T-helper 2 cell treated with Interferon-gamma antibody and Interleukin-4, amounts not matched to agents 5 μg/mL and 100 μg/mL, for 36 hours (primary cell): ENCODE measurements around the gene MMP28.

Source experiments
- DNase-seq: peaks from one replicate; pipeline ENCODE4 v3.0.0; 2021; ENCODE audit warnings: low spot score
- H3K27ac Mint-ChIP-seq: one replicate; pipeline ENCODE4 v1.8.0; 2021; ENCODE audit warnings: mild to moderate bottlenecking, mixed read lengths
- H3K27me3 Mint-ChIP-seq: one replicate; pipeline ENCODE4 v1.8.0; 2021; ENCODE audit warnings: low read depth, mixed read lengths
- H3K36me3 Mint-ChIP-seq: one replicate; pipeline ENCODE4 v1.8.0; 2021; ENCODE audit warnings: low read depth, mixed read lengths
- H3K4me1 Mint-ChIP-seq: one replicate; pipeline ENCODE4 v1.8.0; 2021; ENCODE audit warnings: low read depth, mixed read lengths
- H3K4me3 Mint-ChIP-seq: one replicate; pipeline ENCODE4 v1.8.0; 2022; ENCODE audit warnings: mild to moderate bottlenecking, moderate library complexity, mixed read lengths
- H3K9me3 Mint-ChIP-seq: one replicate; pipeline ENCODE4 v1.8.0; 2021; ENCODE audit warnings: mixed read lengths

Gene MMP28, protein sequence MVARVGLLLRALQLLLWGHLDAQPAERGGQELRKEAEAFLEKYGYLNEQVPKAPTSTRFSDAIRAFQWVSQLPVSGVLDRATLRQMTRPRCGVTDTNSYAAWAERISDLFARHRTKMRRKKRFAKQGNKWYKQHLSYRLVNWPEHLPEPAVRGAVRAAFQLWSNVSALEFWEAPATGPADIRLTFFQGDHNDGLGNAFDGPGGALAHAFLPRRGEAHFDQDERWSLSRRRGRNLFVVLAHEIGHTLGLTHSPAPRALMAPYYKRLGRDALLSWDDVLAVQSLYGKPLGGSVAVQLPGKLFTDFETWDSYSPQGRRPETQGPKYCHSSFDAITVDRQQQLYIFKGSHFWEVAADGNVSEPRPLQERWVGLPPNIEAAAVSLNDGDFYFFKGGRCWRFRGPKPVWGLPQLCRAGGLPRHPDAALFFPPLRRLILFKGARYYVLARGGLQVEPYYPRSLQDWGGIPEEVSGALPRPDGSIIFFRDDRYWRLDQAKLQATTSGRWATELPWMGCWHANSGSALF

DNA sequence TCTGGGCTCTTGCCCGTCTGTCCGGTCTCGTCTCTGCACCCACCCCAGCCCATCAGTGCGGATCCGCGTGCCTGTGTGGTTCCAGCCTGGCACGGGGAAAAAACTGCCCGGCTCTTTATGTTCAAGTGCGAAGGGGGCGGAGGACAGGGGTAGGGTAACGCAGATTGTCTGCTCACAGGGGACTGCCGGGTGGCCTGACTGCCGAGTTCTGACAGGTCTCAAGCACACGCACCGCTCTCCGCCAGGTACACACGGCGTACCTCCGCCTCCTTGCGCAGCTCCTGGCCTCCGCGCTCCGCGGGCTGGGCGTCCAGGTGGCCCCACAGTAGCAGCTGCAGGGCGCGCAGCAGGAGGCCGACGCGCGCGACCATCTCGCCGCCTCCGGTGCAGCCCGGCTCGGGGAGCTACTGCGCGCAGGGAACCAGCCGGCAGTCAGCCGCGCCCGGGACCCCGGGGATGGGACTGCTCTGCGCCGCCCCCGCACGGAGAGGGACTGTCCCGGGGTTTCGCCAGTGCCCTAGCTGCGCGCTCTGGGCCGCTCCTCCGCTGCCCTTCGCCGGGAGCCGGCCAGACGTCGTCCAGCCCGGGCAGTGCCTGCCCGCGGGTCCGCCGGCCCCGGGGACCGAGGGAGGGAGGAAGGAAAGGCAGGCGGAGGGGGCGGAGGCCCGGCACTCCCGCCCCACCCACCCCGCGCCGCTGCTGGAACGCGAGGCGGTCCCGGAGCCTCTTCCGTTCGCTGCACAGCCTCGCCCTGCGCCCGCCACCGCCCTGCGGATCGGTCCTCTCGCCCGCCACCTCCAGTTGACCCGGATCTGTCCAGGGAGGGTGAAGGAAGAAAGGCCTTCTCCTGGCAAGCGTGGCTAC is at the start of gene MMP28:
Gene MMP28, minus strand, starts transcription at position 635 of the 864 bp plus-strand sequence. Its CDS starts 264 bp downstream, at position 371.
- peak; percentile 53 for DNase-seq
- Mint-ChIP-seq H3K27ac (no peak within 1 kb of the TSS), H3K27me3 (peaks cover 73% of the 10 kb centered on the region), H3K36me3 (no peaks in the 10 kb centered on the region), H3K9me3 (no peaks in the 10 kb centered on the region), H3K4me3 (peak within 1 kb of the TSS; percentile 78), H3K4me1 (peaks cover 11% of the 10 kb centered on the region)

DNA sequence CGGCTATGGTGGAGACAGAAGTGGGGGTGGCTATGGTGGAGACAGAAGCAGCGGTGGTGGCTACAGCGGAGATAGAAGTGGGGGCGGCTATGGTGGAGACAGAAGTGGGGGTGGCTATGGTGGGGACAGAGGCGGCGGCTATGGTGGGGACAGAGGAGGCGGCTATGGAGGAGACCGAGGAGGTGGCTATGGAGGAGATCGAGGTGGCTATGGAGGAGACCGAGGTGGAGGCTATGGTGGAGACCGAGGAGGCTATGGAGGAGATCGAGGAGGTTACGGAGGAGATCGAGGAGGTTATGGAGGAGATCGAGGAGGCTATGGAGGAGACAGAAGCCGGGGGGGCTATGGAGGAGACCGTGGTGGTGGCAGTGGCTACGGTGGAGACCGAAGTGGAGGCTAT is 49.1 kb upstream of the MMP28 start:
- no peaks in the 10 kb centered on the region for H3K9me3 Mint-ChIP-seq
- H3K4me3 Mint-ChIP-seq: no peak overlapping the region
- peaks cover 63% of the 10 kb centered on the region for H3K36me3 Mint-ChIP-seq
- no peak for DNase-seq
- H3K27ac Mint-ChIP-seq: no peak overlapping the region
- H3K4me1 Mint-ChIP-seq: peaks cover 1% of the 10 kb centered on the region
- H3K27me3 Mint-ChIP-seq: no peaks in the 10 kb centered on the region

DNA sequence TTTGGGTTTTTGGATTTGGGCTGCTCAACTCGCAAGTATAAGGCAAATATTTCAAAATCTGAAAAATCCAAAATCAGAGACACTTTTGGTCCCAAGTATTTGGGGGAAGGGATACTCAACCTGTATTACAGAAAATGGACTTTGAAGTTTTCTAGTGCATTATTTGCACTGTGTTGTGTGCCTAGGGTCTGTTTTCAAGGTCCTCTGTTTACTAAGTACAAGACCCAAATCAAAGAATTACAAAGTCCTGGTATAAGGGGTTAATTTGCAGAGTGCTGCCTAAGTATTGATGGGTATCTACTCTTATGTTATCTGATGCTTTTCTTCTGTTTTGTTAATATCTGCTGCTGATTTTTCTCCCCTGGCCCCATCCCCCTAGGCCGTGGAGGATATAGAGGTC is 48.3 kb upstream of the MMP28 start:
- no peaks in the 10 kb centered on the region for H3K4me1 Mint-ChIP-seq
- H3K4me3 Mint-ChIP-seq: no peak overlapping the region
- H3K36me3 Mint-ChIP-seq: peaks cover 63% of the 10 kb centered on the region
- no peaks in the 10 kb centered on the region for H3K27me3 Mint-ChIP-seq
- no peaks in the 10 kb centered on the region for H3K9me3 Mint-ChIP-seq
- H3K27ac Mint-ChIP-seq: no peak overlapping the region
- no peak for DNase-seq

DNA sequence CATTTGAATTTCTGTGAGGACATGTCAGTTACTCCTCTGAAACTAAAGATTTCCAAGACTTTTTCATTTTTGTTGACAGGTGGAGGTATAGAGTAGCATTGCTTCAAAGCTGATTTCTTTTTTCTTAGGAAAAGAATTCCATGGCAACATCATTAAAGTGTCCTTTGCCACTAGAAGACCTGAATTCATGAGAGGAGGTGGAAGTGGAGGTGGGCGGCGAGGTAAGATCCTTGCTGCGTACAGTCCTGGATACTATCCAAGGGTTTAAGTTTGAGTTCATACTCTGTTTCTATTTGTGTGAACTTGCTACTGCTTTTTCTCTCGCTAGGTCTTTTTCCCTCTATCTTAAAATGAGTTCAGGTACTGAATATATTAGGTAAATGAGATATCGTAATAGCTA is 46.8 kb upstream of the MMP28 start:
- Mint-ChIP-seq H3K27ac (no peak overlapping the region), H3K9me3 (no peaks in the 10 kb centered on the region), H3K27me3 (no peaks in the 10 kb centered on the region), H3K4me3 (no peak overlapping the region), H3K36me3 (peaks cover 59% of the 10 kb centered on the region), H3K4me1 (no peaks in the 10 kb centered on the region)
- no peak for DNase-seq

DNA sequence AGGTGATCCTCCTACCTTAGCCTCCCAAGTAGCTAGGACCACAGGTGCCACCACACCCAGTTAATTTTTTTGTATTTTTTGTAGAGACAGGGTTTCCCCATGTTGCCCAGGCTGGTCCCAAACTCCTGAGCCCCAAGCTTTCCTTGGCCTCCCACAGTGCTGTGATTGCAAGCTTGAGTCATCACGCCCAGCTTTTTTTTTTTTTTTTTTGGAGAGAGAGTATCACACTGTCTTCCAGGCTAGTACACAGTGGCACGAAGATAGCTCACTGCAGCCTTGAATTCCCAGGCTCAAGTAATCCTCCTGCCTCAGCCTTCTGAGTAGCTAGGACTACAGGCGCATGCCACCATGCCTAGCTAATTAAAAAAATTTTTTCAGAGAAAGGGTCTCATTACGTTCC is 46.1 kb upstream of the MMP28 start:
- H3K27ac Mint-ChIP-seq: no peak overlapping the region
- no peaks in the 10 kb centered on the region for H3K9me3 Mint-ChIP-seq
- H3K4me3 Mint-ChIP-seq: no peak overlapping the region
- peaks cover 56% of the 10 kb centered on the region for H3K36me3 Mint-ChIP-seq
- H3K27me3 Mint-ChIP-seq: no peaks in the 10 kb centered on the region
- no peak for DNase-seq
- H3K4me1 Mint-ChIP-seq: no peaks in the 10 kb centered on the region

DNA sequence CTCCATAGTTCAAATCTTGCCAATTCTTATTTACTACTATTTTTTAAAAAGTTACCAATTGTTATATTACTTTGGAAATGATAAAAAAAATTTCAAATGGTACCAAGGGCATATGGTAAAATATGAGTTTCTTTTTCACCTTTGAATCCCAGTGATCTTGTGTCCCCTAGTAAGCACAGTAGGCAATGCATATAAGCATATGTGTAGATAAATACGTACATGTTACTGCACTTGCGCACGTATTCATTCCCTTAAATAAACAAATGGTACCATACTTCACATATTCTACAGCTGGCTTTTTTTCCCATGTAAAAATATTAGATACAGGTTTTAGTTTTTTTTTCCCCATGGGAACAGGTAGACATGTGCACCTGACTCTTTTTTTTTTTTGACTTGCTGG is 45.7 kb upstream of the MMP28 start:
- Mint-ChIP-seq H3K36me3 (peaks cover 59% of the 10 kb centered on the region), H3K27me3 (no peaks in the 10 kb centered on the region), H3K4me3 (no peak overlapping the region), H3K9me3 (no peaks in the 10 kb centered on the region), H3K27ac (no peak overlapping the region), H3K4me1 (no peaks in the 10 kb centered on the region)
- DNase-seq: no peak

DNA sequence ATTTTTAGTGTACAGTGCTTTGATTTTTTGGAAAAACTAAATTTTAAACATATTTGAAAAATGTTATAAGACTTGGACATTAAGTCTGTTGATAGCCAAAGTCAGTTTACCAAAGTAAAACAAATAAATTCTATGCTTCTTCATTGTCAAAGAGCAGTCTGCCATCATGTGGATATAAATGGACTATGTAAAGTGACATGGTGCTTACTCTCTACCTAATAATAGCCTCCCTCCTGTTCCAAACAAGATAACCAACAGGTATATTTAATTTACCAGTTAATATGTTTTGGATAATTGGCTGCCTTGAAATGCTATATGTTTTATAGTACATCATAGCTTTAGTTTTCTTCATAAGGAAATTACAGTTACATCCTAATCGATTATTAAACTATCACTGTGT is 29.8 kb upstream of the MMP28 start:
- Mint-ChIP-seq H3K27me3 (no peaks in the 10 kb centered on the region), H3K36me3 (peaks cover 64% of the 10 kb centered on the region), H3K27ac (no peak overlapping the region), H3K9me3 (no peaks in the 10 kb centered on the region), H3K4me3 (no peak overlapping the region), H3K4me1 (peaks cover 4% of the 10 kb centered on the region)
- DNase-seq: no peak

DNA sequence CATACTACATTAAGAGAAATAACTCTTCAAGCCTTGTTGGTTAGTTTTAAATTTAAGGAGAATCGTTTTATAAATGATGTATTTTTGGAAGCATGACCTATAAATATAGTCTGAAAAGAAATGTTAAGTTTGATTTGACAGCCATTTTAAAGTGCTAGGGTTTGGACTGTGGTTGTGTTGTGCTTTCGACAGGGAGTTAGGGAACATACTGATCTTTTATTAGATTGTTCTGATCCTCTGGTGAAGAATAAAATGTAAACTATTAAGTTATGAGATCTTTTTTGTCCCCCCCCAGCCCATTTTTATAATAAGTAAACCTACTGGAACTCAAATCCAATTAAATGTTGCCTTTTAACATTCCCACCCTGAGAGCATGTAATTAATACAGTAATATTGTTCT is 25.9 kb upstream of the MMP28 start:
- Mint-ChIP-seq H3K27ac (no peak overlapping the region), H3K4me1 (peaks cover 13% of the 10 kb centered on the region), H3K36me3 (peaks cover 60% of the 10 kb centered on the region), H3K4me3 (no peak overlapping the region), H3K27me3 (no peaks in the 10 kb centered on the region), H3K9me3 (no peaks in the 10 kb centered on the region)
- DNase-seq: no peak

DNA sequence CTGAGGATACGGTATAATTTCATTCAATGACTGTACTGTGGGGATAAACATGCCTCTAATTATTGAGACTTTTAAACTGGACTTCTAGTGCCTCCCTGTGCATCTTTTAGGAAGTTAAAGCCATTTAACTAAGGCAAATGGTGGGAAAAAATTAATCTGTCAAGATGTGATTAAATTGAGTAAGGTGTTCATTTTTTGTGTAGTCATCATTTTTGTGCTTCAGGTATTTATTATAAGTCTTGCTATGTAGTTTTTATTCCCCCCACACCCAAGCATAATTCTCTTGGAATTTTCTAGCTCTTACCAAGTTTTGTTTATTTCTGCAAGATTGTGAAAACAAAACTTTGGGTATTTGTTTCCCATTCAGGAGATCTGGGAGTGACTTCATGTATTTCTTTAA is 24.0 kb upstream of the MMP28 start:
- H3K4me1 Mint-ChIP-seq: peaks cover 23% of the 10 kb centered on the region
- peaks cover 56% of the 10 kb centered on the region for H3K36me3 Mint-ChIP-seq
- H3K4me3 Mint-ChIP-seq: no peak overlapping the region
- DNase-seq: no peak
- no peaks in the 10 kb centered on the region for H3K27me3 Mint-ChIP-seq
- no peaks in the 10 kb centered on the region for H3K9me3 Mint-ChIP-seq
- H3K27ac Mint-ChIP-seq: no peak overlapping the region

DNA sequence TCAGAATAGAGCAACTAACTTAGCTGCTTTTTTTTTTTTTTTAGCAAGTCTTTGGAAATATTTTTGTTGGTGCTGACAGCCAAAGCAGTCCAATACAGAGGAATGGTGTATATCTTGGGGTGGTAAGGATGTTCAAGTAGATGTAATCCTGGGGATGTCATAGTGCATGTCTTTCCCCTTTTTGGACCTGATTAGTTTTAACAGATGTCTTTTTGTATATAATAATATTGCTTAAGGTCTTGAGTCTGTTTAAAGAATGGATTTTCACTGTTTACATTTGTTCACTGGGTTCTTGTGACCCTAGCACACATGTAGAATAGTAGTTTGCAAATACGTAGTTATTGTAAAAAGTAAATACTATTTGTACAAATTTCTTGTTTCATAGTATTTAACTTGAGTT is 21.8 kb upstream of the MMP28 start:
- Mint-ChIP-seq H3K9me3 (no peaks in the 10 kb centered on the region), H3K4me3 (no peak overlapping the region), H3K4me1 (peaks cover 31% of the 10 kb centered on the region), H3K27me3 (no peaks in the 10 kb centered on the region), H3K36me3 (peaks cover 41% of the 10 kb centered on the region), H3K27ac (no peak overlapping the region)
- no peak for DNase-seq

DNA sequence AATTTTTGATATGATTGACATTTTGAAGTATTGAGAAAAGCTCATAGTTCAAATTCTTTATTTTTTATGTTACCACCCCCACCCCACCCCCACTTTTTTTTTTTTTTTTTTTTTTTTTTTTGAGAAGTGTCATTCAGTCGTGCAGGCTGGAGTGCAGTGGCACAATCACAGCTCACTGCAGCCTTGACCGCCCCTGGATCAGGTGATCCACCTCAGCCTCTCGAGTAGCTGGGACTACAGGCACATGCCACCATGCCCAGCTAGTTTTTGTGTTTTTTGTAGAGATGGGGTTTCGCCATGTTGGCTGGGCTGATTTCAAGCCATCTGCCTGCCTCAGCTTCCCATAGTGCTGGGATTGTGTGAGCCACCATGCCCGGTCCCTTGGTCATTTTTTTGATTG is 21.3 kb upstream of the MMP28 start:
- H3K27ac Mint-ChIP-seq: no peak overlapping the region
- peaks cover 34% of the 10 kb centered on the region for H3K4me1 Mint-ChIP-seq
- H3K36me3 Mint-ChIP-seq: peaks cover 44% of the 10 kb centered on the region

DNA sequence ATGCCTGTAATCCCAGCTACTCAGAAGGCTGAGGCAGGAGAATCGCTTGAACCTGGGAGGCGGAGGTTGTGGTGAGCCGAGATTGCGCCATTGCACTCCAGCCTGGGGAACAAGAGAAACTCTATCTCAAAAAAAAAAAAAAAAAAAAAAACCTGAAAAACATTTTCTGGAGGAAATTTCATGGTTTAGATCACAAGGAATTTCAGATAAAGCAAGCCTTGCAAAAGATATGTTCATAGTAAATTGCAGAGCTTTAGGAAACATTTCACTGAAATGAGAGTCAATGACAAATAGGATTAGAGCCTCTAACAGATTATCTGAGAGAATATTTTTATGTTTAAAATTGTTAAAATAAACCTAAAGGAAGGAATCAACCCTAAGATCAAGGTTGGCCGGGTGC is 17.0 kb upstream of the MMP28 start:
- Mint-ChIP-seq H3K27ac (no peak overlapping the region), H3K4me3 (no peak overlapping the region)

More for the DNA sequence above, 21.3 kb upstream of the MMP28 start:
- H3K4me3 Mint-ChIP-seq: no peak overlapping the region
- no peak for DNase-seq
- no peaks in the 10 kb centered on the region for H3K9me3 Mint-ChIP-seq
- H3K27me3 Mint-ChIP-seq: no peaks in the 10 kb centered on the region

DNA sequence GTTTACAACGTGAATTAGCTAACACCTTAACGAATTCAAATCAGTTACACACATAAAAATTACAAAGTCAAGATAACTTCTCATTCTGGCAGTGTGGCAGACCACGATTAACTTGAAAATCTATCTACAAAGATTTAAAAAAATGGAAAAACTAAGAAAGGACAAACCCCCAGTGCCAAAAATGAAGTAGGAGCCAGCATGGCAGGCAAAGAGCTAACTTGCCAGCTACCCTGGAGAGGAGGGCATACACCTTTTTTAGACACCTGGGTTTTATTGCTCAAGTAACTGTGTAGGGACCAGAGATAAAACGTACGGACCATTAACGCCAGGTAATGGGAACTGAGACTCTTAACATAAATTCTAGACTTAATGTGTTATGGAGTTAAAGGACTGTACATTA is 16.3 kb upstream of the MMP28 start:
- H3K4me1 Mint-ChIP-seq: peaks cover 57% of the 10 kb centered on the region
- no peaks in the 10 kb centered on the region for H3K9me3 Mint-ChIP-seq
- H3K36me3 Mint-ChIP-seq: peaks cover 22% of the 10 kb centered on the region
- no peaks in the 10 kb centered on the region for H3K27me3 Mint-ChIP-seq
- DNase-seq: no peak
- no peak overlapping the region for H3K27ac Mint-ChIP-seq
- peak overlapping the region; percentile 27 for H3K4me3 Mint-ChIP-seq

More for the DNA sequence above, 17.0 kb upstream of the MMP28 start:
- Mint-ChIP-seq H3K9me3 (no peaks in the 10 kb centered on the region), H3K27me3 (no peaks in the 10 kb centered on the region), H3K4me1 (peaks cover 51% of the 10 kb centered on the region), H3K36me3 (peaks cover 22% of the 10 kb centered on the region)
- DNase-seq: no peak

DNA sequence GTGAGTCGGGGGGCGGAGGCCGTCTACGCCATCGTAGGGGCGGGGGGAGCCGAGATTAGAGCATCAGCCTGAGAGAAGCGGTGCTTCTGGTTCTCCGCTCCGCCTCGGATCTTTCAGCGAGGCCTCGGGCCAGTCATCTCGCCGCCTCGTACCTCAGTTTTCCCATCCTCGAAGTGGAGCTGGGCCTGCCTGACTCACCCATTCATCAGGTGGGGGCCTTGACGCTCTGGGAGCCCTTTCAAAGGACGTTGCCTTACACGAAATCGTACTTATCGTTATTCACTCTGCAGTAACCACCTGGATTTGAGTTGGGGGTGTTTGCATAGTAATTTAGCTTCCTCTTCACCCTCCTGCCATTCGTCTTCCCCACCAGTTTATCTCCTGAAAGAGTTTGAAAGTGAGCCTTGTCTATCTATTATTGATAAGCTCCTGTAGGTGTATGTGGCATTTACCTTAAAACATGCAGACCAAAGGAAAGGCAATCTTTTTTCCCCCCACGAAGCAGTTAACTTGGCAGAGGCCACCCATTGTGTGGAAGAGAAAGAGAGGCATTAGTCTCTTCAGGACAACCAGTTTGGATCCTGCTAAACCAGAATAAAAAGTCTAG is 14.5 kb upstream of the MMP28 start:
- H3K4me1 Mint-ChIP-seq: peaks cover 48% of the 10 kb centered on the region
- H3K4me3 Mint-ChIP-seq: peak overlapping the region; percentile 90
- H3K9me3 Mint-ChIP-seq: no peaks in the 10 kb centered on the region
- peak overlapping the region; percentile 93 for H3K27ac Mint-ChIP-seq
- no peak for DNase-seq
- H3K36me3 Mint-ChIP-seq: peaks cover 8% of the 10 kb centered on the region
- no peaks in the 10 kb centered on the region for H3K27me3 Mint-ChIP-seq
